NCI-H2107 (cell line): ENCODE measurements around the gene NCOA6.
"Not testable (repeated sequence)": the region's sequence is repeated elsewhere in the genome, so short reads cannot be mapped to it uniquely, and the experiment has no call there.

Experiments
- DNase-seq: peaks from one replicate; lab custom pipeline; 2025; lab: John Stamatoyannopoulos, UW

The NCOA6 gene

DNA sequence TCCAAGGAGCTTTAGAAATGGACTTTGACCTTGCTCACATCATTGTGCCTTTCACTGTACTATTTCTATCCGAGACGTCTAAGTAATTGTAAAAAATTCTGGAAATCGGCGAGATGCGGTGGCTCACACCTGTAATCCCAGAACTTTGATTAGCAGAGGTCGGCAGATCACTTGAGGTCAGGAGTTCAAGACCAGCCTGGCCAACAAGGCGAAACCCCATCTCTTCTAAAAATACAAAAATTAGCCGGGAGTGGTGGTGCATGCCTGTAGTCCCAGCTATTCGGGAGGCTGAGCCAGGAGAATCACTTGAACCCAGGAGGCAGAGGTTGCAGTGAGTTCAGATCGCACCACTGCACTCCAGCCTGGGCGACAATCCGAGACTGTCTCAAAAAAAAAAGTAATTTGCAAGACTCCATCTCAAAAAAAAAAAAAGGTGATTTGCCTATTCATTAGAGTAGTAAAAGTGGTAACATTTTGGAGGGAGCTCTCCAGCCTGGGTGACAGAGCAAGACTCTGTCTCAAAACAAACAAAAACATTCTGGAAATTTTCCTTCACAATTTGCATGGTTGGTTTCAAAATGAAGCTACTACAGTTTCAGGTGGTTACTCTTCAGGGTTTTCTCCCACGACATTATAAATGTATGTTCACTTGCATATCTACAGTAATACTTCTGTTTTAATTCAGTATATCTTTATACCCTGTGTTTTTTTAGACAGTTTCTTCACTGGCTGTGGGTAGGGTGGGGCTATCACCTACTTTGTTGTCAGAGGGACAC is 106.0 kb downstream of the NCOA6 start:
- DNase-seq = not testable (repeated sequence)

DNA sequence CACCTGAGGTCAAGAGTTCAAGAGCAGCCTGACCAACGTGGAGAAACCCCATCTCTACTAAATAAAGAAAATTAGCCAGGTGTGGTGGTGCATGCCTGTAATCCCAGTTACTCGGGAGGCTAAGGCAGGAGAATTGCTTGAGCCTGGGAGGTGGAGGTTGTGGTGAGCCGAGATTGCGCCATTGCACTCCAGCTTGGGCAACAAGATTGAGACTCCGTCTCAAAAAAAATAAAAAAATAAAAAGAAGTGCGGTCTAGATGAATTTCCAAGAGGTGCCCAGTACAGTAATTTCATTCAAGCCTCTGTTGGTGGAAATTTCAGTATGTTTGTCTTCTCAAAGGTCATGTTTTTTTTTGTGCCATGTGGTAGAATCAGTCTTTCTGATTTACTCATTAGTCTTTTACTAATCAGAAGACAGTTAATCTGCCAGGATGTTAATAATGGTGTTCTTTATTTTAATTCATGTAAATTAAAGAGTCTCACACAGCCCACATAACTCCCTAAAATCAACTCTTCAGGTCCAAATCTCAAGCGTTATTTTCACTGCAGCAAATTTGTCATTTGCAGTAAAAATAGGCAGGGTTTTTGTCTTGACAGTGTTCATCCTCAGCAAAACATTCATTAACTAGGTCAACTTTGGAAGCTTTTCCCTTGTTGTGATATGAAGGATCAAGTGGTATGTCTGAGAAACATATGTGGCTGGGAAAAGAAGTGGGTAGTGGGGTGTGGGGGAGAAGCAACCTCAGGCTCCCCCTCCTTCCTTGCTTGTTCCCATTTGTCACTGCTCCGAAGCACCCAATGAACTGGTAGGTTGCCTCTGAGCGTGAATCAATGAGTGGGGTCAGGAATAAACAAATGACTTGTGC is 108.0 kb downstream of the NCOA6 start:
- DNase-seq = no peak

DNA sequence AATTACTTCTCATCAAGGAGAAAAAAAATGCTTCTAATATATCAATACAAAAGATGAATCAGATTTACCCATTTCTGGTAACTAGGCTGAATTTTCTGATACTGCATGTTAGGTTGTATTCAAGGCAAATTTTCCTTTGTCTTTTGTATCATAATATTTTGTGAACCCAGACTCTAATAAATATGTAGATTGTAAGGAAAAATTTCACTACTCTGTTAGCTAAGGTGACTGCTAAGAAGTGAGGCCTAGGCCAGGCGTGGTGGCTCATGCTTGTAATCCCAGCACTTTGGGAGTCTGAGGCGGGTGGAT is 108.6 kb downstream of the NCOA6 start:
- no peak for DNase-seq

DNA sequence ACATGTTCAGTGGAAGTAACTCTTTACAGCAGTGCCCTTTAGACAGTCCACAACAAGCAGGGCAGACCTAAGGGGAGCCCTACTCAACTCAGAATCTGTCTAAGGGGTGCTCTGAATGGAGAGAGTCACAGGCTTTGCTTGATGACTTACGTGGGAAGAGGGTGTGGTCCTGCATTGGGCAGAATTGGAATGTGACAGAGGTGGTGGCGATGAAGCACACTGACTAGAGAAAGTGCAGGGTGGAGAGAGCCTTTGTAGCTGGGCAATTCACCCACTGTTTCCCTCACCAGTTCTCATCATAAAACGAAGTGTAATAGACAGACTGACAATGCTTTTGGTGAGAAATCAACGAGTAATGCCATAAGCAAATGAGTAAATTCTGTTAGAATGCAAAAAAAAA is 110.1 kb downstream of the NCOA6 start:
- no peak for DNase-seq

DNA sequence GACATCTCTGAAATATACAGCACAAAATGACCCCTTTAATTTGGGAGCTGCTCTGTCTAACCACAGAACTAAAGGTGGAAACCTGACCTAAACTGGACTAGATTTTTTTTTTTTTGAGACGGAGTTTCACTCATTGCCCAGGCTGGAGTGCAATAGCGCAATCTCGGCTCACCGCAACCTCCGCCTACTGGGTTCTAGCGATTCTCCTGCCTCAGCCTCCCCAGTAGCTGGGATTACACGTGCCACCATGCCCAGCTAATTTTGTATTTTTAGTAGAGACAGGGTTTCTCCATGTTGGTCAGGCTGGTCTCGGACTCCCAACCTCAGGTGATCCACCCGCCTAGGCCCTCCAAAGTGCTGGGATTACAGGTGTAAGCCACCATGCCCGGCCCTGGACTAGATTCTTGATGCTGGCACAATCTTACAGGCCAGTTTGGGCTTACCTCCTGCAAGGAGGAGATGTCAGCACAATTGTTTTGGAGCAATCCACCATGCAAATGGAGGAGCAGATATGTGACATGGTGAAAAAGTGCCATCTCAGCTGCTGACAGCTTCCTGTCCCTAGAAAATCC is 111.4 kb downstream of the NCOA6 start:
- not testable (repeated sequence) for DNase-seq

DNA sequence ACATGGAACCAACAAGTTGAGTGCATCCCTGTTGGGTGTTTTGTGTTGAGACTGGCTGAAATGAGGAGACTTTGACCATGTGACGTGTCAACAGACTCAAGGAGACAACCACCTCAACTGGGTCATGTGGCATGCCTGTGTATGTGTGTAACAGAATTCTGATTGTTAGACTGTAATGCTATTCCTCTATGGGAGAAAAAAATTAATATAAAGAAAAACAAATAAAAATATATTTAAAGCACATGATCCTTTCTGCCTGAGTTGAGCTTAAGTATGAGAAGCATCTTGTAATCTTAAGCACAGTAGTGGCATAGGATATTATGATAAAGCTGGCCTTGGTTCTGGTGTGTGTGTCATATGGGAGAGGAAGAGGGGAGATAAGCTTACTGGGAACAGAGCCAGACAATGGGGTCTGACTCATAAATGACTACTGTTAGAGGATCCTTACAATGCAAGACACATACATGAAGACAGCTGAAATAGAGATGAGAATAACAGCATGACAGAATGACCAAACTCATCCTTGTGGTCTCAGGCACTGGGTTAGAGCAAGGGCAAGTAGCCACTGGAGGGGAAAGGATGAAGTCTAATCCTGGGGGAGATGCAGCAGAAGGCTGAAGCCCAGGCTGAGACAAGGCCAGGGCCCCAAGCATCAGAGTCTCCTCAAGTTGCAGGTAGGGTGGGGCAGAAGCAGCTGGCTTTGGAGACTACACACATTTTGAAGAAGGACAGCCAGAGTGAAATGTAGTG is 112.1 kb downstream of the NCOA6 start:
- DNase-seq = no peak

DNA sequence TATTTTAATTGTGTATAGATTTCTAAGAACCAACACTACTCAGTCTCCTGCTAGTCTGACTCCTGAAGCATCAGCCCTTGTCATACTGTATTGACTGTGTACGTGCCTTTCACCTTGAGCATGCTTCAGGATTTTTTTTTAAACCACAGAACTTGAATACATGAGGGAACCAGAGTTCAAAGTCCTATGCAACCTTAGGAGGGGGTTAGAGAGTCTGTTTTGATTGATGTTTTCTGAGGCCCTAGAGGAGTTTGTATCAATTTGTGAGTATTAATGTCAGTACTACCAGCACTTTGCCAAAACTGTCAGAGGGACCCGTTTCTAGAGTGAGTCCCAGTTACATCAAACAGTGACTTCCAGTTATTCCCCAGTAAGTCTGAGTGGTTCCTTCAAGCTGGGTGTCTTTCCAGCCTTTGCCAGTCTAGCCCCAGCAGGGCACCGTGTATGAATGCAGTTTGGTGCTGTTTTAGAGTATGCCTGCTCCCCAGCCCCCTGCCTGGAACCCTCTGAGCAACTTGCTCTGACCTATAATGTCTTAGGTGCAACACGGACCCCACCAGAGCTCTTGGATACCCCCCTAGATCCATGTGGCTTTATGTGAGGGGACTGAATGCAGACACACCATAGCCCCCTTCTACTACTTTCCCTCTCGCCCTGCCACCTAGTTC is 112.8 kb downstream of the NCOA6 start:
- DNase-seq = no peak

DNA sequence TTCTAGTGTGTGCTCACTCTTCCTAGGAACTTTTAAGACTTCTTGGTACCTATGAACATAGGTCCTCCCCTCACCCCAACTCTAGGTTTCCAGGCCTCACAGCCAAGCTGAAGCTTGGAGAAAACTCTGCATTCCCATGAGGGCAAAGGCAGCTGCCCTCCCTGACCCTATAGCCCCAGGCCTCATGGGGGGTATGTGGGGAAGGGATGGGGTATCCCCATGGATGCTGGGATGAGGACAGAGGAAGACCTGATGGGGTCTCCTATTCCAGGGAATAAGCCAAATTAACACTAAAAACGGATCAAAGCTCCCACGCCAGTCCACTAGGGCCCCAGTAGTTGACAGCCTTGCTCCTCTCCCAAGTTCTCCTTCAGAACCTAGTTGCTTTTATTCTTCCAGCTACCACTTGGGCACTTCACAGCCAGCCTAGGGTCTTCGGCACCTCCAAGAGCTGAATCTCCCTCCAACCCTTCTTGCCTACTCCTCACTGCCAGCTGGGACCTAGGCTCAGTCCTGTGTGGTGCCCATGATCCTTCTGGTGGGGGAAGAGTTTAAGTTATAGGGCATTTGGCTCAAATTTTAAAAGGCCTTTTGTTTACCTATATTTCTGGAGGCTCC is 113.5 kb downstream of the NCOA6 start:
- no peak for DNase-seq

DNA sequence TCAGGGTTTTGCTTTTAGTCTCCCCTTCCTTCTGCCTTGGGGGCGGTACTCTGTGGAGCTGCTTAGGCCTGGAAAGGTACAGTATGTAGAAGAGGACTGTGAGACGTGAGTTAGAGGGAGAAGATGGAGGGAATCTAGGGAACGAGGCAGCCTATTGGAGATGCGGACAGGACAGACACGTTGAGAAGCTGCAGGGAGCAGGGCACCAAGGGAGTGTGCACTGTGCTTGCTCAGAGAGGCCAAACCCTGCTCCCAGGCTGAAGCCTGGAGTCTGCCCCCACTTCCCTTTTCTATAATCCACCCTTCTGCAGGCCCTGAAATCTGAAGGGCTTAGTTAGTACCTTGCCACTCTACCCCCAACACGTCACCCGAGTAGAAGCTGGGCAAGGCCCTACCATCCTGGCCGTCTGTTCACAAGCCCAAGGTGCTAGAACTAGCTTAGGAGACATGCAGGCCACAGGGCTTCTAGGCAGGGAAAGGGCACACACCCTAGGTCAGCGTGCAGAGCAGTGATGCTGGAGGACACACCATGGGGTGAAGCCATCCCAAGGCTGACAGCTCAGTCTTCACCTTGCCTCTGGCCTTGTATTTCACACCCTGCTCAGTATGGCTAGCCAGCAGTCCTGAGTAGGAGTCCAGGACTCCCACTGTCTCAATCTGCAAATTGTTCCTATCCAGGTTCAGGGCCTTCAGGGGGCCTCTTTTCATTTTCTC is 114.4 kb downstream of the NCOA6 start:
- DNase-seq = no peak

DNA sequence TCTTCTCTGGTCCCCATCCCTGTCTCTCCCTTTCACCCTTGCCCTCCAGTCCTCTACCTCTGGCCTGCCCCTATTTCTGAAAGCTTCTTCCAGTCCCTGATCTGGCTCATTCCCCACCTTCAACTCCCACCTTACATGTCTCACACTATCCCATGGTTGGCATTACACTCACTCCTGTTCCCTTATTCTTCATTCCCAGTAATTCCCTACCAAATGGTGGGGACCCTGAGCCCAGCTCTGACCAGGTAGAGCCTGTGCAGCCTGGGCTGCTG is 114.9 kb downstream of the NCOA6 start:
- DNase-seq = no peak

DNA sequence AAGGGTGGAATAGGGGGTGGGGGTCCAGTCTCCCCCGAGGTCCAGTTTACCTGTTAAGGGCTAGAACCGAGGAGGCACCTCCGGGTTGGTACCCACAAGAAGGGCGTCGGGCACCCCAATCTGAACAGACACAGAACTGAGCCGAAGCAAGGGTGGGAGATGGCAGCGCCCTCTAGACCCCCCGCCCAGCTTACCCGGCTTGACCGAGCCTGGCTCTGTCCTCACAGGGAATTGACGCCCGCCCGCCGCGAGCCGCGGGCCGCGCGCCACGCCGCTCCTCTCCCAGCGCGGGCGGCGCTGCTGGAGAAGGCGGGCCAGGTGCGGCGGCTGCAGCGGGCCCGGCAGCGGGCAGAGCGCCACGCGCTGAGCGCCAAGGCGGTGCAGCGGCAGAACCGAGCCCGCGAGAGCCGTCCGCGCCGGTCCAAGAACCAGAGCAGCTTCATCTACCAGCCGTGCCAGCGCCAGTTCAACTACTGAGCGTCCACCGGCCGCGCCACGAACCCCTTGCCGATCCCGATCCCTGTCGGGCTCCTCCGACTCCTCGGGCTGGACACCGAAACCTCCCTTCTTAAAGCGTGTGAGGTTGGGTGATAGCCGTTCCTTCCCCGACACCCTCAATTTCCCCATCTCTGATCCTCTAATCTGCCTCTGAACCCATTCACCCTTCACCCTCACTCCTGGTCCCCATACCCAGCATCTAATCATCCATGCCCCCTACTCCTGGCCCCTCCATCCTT is 115.5 kb downstream of the NCOA6 start:
- no peak for DNase-seq

DNA sequence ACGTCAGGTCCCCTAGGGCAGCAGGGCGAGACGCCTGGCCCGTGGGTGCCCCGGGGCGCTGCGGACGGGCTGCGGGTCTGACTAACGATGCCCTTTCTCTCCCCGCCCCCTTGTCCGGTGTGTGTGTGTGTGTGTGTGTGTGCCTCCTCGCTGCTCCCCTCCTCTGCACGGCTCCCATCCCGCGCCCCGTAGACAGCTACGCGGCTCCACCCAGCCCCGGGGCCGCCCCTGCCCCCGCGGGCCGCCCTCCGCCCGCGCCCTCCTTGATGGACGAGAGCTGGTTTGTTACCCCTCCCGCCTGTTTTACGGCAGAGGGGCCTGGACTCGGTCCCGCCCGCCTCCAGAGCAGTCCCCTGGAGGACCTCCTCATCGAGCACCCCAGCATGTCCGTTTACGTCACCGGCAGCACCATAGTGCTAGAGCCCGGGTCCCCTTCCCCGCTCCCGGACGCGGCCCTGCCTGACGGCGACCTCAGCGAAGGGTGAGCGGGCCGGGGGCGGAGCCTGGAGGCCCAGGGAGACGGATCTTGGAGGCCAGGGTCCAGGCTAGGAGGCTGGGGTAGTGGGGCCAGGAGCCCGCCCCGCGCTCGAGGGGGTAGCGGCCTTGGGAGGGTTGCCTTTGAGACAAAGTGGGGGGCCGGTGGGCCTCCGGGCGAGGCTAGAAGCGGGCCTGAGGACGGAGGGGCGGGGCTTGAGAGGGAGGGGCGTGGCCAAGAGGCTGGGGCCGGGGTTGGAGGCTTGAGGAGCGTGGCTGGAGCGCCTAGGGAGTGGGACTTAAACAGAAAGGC is 116.2 kb downstream of the NCOA6 start:
- DNase-seq = peak; percentile 18

DNA sequence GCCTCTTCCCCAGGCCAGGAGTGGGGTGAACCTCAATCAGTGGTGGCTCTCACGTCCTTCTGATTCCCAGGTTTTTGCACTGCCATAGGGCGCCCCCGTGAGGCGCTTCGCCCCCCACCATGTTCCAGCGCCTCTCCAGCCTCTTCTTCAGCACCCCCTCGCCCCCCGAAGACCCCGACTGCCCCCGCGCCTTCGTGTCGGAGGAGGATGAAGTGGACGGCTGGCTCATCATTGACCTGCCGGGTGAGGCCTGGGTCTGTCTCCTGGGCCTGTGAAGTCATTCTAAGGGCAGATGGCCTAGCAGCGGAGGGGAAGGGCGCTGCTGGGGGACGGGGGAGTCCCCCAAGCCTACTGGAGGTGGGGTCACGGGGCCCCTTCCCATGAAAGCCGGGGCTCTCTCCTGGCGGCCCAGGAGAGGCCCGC is 116.8 kb downstream of the NCOA6 start:
- no peak for DNase-seq

DNA sequence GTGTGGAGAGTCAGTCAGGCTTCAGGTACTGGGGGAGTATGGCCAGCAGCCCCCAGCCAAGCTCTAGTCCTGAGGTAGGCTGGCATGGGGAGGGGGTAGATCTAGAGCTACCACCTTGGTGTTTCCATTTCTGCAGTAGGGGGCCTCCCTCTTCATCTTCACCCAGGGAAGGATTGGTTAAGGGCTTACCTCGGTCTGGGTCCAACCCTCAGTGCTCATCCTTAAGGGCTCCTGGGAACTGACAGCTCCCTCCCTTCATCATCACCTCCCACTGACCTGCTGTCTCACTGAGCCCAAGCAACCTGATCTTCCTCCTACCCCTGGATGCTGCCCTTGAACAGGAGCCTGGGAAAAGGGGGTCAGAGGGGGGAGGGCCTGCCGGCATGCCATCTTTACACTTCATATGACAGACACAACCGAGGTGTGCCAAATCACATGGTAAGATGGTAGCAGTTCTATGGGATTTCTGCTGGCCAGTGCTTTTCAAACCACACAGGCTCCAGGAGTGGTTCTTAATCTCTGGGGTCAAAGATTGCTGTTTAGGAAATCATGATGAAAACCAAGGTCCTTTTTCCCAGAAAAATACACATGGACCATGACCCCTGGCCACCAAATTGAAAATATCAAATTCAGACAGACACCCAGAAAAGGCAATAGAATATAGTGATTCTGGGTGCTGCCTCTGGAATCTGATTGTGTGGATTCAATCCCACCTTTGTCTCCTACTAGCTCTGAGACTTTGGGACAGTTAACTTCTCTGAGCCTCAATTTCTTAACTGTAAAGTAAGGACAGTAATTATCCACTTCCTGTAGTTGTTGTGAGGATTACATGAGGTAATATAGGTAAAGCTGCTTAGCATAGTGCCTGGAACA is 118.3 kb downstream of the NCOA6 start:
- no peak for DNase-seq

DNA sequence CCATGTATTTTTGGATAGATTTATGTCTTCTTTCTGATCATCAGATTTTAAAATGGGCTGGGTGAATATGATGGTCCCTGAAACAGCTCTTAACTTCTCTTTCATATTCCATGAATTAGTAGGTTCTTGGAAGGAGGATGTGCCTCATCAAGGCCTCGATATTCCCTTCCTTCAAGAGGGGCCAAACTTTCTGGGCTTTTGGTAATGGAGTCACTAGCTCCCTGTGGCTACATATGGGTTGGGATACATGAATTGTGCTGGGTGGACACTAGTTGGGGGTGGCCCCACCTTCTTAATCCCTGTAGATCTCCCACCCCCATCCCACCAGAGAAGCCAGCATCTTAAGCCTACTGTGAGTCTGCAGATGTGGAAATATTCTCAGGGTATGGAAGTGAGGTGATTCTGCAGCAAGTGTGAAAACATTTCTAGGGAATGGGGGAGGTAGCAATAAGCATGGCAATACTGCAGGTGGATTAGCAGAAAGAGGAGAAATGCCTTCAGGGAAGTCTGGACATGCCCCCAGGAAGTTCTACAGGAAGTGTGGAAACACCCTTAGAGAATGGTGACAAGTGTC is 119.1 kb downstream of the NCOA6 start:
- DNase-seq = no peak

DNA sequence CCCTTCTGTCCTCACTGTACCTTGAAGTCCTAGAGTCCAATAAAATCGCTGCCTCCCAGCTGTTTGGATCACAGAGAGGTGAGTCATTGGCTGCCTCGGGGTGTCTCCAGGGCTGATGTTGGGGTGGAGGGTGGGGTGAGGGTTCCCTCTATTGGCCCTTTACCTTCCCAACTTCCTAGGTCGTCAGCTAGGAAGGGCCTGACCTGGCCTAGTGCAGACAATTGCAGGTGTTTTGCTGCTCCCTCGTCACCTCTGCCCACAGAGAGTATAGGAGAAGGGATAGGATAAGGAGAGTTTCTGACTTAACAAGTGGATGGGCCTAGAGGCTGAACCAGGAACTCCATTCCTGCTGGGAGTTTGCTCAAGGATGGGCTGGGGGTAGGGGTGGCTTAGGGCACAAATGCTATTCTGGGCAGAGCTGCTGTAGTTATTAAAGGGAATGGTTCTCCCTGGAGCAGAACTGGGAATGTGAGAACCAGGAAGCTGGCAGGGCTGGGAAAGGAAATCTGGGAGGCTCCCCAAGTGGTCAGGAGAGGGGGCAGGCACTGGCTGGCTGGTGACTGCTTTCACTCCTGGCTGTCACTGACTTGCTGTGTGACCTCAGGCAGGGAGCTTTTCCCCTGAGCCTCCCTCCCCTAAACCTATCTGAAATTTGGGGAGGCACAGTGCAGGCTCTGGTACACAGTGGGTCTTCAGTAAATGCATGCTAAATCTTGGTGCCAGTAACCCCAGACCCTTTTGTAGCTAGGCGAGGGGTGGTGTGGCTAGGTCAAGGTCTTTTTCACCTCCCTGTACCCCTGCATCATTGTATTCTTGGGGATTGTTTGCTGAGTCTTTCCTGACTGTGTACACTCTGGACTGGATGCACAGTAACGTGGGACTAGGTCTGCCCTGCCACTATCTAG is 119.8 kb downstream of the NCOA6 start:
- DNase-seq = no peak

DNA sequence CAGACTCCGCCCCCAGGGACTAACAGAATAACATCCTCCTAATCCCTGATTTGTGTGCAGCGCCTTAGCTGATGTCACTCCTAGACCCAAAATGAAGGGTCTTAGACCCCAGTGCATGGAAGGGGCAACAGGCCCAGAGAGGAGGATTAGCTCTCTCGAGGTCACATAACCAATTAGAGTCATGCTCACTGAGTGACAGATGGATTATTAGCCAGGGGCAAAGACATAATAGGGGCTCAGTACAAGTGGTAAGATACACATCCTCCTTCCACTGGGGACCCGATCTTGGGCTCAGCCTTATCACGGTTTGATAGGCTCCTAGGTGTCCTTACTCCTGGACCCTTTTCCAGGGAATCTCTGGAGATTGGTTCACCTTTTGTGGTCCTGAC is 120.4 kb downstream of the NCOA6 start:
- no peak for DNase-seq
